Mesenchymal stem cell (in vitro differentiated cells and primary cell): Measurements from ENCODE around the gene WDR49.

Experiments used
- DNase-seq: peaks from one replicate; pipeline ENCODE4 v3.0.0-alpha.2; 2013
- H2AFZ ChIP-seq: one replicate; pipeline ENCODE4 v1.6.1; 2013; ENCODE audit warnings: low read depth, mild to moderate bottlenecking, control low read depth, inconsistent platforms, low read length, moderate library complexity
- H2AK5ac ChIP-seq: 2 replicates; pipeline ENCODE4 v1.6.1; 2013; ENCODE audit warnings: low read length, moderate library complexity, mild to moderate bottlenecking, inconsistent platforms; ENCODE audit not compliant: severe bottlenecking
- H2BK120ac ChIP-seq: one replicate; pipeline ENCODE4 v1.6.1; 2013; ENCODE audit warnings: low read depth, mild to moderate bottlenecking, inconsistent platforms, low read length, moderate library complexity
- H2BK12ac ChIP-seq, 2 experiments: one replicate each; pipeline ENCODE4 v1.6.1; 2013; ENCODE audit warnings: inconsistent platforms in 2 of 2, low read length in 2 of 2, mild to moderate bottlenecking in 2 of 2, moderate library complexity in 2 of 2, control low read depth in 1 of 2
- H2BK15ac ChIP-seq: one replicate; pipeline ENCODE4 v1.6.1; 2013; ENCODE audit warnings: mild to moderate bottlenecking, low read depth, inconsistent platforms; ENCODE audit not compliant: poor library complexity, severe bottlenecking
- H2BK5ac ChIP-seq: 2 replicates; pipeline ENCODE4 v1.6.1; 2013; ENCODE audit warnings: low read depth, mild to moderate bottlenecking, low read length, control low read depth, inconsistent platforms; ENCODE audit not compliant: poor library complexity, severe bottlenecking
- H3K14ac ChIP-seq, 2 experiments: one replicate each; pipeline ENCODE4 v1.6.1; 2013; ENCODE audit warnings: inconsistent platforms in 2 of 2, low read length in 2 of 2, control low read depth in 1 of 2, mild to moderate bottlenecking in 1 of 2, moderate library complexity in 1 of 2
- H3K18ac ChIP-seq, 2 experiments: one replicate each; pipeline ENCODE4 v1.6.1; 2013; ENCODE audit warnings: inconsistent platforms in 2 of 2, low read length in 2 of 2, control low read depth in 1 of 2, low read depth in 1 of 2, mild to moderate bottlenecking in 1 of 2
- H3K23ac ChIP-seq, 2 experiments: one replicate each; pipeline ENCODE4 v1.6.1; 2013; ENCODE audit warnings: inconsistent platforms in 2 of 2, low read length in 2 of 2, mild to moderate bottlenecking in 2 of 2, moderate library complexity in 2 of 2, control low read depth in 1 of 2
- H3K27ac ChIP-seq: 2 replicates; pipeline ENCODE4 v1.5.1; 2013; ENCODE audit warnings: mild to moderate bottlenecking, moderate library complexity, low read length, control low read depth, inconsistent platforms; ENCODE audit not compliant: poor library complexity, severe bottlenecking
- H3K27me3 ChIP-seq, 2 experiments: 2 replicates each; pipeline versions ENCODE4 v1.6.1 to v1.7.0; 2013; ENCODE audit warnings: low read length in 2 of 2, mild to moderate bottlenecking in 2 of 2, moderate library complexity in 2 of 2, control low read depth in 1 of 2, inconsistent platforms in 1 of 2; ENCODE audit not compliant: control insufficient read depth in 1 of 2, insufficient read depth in 1 of 2
- H3K36me3 ChIP-seq, 2 experiments: 2 replicates each; pipeline versions ENCODE4 v1.6.1 to v1.7.0; 2013; ENCODE audit warnings: low read length in 2 of 2, control low read depth in 1 of 2, inconsistent platforms in 1 of 2, low read depth in 1 of 2, mild to moderate bottlenecking in 1 of 2; ENCODE audit not compliant: insufficient read depth in 2 of 2, control insufficient read depth in 1 of 2
- H3K4ac ChIP-seq, 2 experiments: one replicate each; pipeline ENCODE4 v1.6.1; 2013; ENCODE audit warnings: inconsistent platforms in 2 of 2, low read length in 2 of 2, mild to moderate bottlenecking in 2 of 2, moderate library complexity in 2 of 2, control low read depth in 1 of 2, low read depth in 1 of 2
- H3K4me1 ChIP-seq: 2 replicates; pipeline ENCODE4 v1.6.1; 2013; ENCODE audit warnings: low read depth, low read length, control low read depth; ENCODE audit not compliant: control insufficient read depth, insufficient read depth
- H3K4me2 ChIP-seq: 2 replicates; pipeline ENCODE4 v1.6.1; 2013; ENCODE audit warnings: low read length, mild to moderate bottlenecking, inconsistent platforms; ENCODE audit not compliant: poor library complexity, severe bottlenecking
- H3K4me3 ChIP-seq, 2 experiments: 2 replicates each; pipeline versions ENCODE4 v1.5.1 to v1.7.0; 2013; ENCODE audit warnings: low read length in 2 of 2, mild to moderate bottlenecking in 2 of 2, control low read depth in 1 of 2, low read depth in 1 of 2; ENCODE audit not compliant: insufficient read depth in 1 of 2
- H3K79me1 ChIP-seq: replicated peaks from 2 replicates; pipeline ENCODE4 v1.6.1; 2013; ENCODE audit warnings: mild to moderate bottlenecking, control low read depth, low read length, inconsistent platforms; ENCODE audit not compliant: poor library complexity, severe bottlenecking
- H3K9ac ChIP-seq: 2 replicates; pipeline ENCODE4 v1.7.0; 2013; ENCODE audit warnings: mild to moderate bottlenecking, low read length, moderate library complexity
- H3K9me3 ChIP-seq: 2 replicates; pipeline ENCODE4 v1.7.0; 2013; ENCODE audit warnings: mild to moderate bottlenecking, low read length; ENCODE audit not compliant: control insufficient read depth
- H4K8ac ChIP-seq: one replicate; pipeline ENCODE4 v1.6.1; 2013; ENCODE audit warnings: inconsistent platforms, mild to moderate bottlenecking, low read length, moderate library complexity
- H4K91ac ChIP-seq: one replicate; pipeline ENCODE4 v1.6.1; 2013; ENCODE audit warnings: mild to moderate bottlenecking, low read length, inconsistent platforms
- WGBS: methylation state at CpG from one replicate; pipeline ENCODE4 v1.1.7; 2013; ENCODE audit warnings: mixed read lengths; 5-methylcytosine and 5-hydroxymethylcytosine counted together

Gene WDR49

GRCh38 chr3:167644611-167645010 lies 9.1 kb downstream of the WDR49 start:
- no peaks in the 10 kb centered on the region for H3K4me1 ChIP-seq
- no peak overlapping the region for H2BK15ac ChIP-seq
- H2BK120ac ChIP-seq, result no peak overlapping the region
- H3K4ac ChIP-seq, result no peak overlapping the region
- no peak overlapping the region for H2AFZ ChIP-seq
- H4K91ac ChIP-seq, result no peak overlapping the region
- H3K9me3 ChIP-seq, result peaks cover 23% of the 10 kb centered on the region
- no peak overlapping the region for H3K18ac ChIP-seq
- no peak overlapping the region for H3K4me3 ChIP-seq
- no peak overlapping the region for H4K8ac ChIP-seq
- no peaks in the 10 kb centered on the region for H3K36me3 ChIP-seq
- H3K79me1 ChIP-seq, result no peaks in the 10 kb centered on the region
- no peak overlapping the region for H3K14ac ChIP-seq
- H3K23ac ChIP-seq, result no peak overlapping the region
- no peak overlapping the region for H3K9ac ChIP-seq
- no peak overlapping the region for H3K4me2 ChIP-seq
- no peak overlapping the region for H2BK12ac ChIP-seq
- DNase-seq, result no peak
- no CpG with 5 or more reads among the region's 1 CpG for WGBS
- no peak overlapping the region for H2AK5ac ChIP-seq
- H2BK5ac ChIP-seq, result no peak overlapping the region
- no peak overlapping the region for H3K27ac ChIP-seq
- H3K27me3 ChIP-seq, result no peaks in the 10 kb centered on the region

GRCh38 chr3:167631471-167631870 lies 22.3 kb downstream of the WDR49 start:
- Histone ChIP-seq H2BK120ac (no peak overlapping the region), H3K14ac (no peak overlapping the region), H3K27ac (no peak overlapping the region), H3K4me3 (no peak overlapping the region), H2AFZ (no peak overlapping the region), H4K91ac (no peak overlapping the region), H2BK5ac (no peak overlapping the region), H3K4ac (no peak overlapping the region), H3K18ac (no peak overlapping the region), H3K23ac (no peak overlapping the region), H2BK12ac (no peak overlapping the region), H2BK15ac (no peak overlapping the region), H3K27me3 (no peaks in the 10 kb centered on the region), H3K4me2 (no peak overlapping the region), H3K9me3 (no peaks in the 10 kb centered on the region), H3K9ac (no peak overlapping the region), H3K4me1 (no peaks in the 10 kb centered on the region), H3K36me3 (no peaks in the 10 kb centered on the region), H2AK5ac (no peak overlapping the region), H3K79me1 (no peaks in the 10 kb centered on the region), H4K8ac (no peak overlapping the region)
- no peak for DNase-seq
- WGBS, result 88% methylated on average over 4 of the region's 5 CpGs

GRCh38 chr3:167626490-167626889 lies 27.3 kb downstream of the WDR49 start:
- Histone ChIP-seq H3K27me3 (no peaks in the 10 kb centered on the region), H3K9me3 (no peaks in the 10 kb centered on the region), H3K27ac (no peak overlapping the region), H3K79me1 (no peaks in the 10 kb centered on the region), H2BK15ac (no peak overlapping the region), H4K91ac (no peak overlapping the region), H2BK5ac (no peak overlapping the region), H3K4me2 (no peak overlapping the region), H3K4me1 (no peaks in the 10 kb centered on the region), H2AFZ (no peak overlapping the region), H3K23ac (no peak overlapping the region), H3K18ac (no peak overlapping the region), H3K4me3 (no peak overlapping the region), H3K14ac (no peak overlapping the region), H3K9ac (no peak overlapping the region), H3K36me3 (no peaks in the 10 kb centered on the region), H3K4ac (no peak overlapping the region), H4K8ac (no peak overlapping the region), H2AK5ac (no peak overlapping the region), H2BK120ac (no peak overlapping the region), H2BK12ac (no peak overlapping the region)
- DNase-seq, result no peak

GRCh38 chr3:167615030-167615429 lies 38.7 kb downstream of the WDR49 start:
- no peak overlapping the region for H2AFZ ChIP-seq
- no peak overlapping the region for H2BK5ac ChIP-seq
- no peaks in the 10 kb centered on the region for H3K27me3 ChIP-seq
- DNase-seq, result no peak
- WGBS, result 100% methylated on average over 1 of the region's 3 CpGs
- no peak overlapping the region for H3K14ac ChIP-seq
- no peak overlapping the region for H4K91ac ChIP-seq
- no peak overlapping the region for H3K4me2 ChIP-seq
- no peaks in the 10 kb centered on the region for H3K9me3 ChIP-seq
- no peak overlapping the region for H2AK5ac ChIP-seq
- H3K27ac ChIP-seq, result no peak overlapping the region
- no peak overlapping the region for H2BK12ac ChIP-seq
- no peaks in the 10 kb centered on the region for H3K4me1 ChIP-seq
- no peak overlapping the region for H2BK120ac ChIP-seq
- no peak overlapping the region for H2BK15ac ChIP-seq
- no peak overlapping the region for H3K18ac ChIP-seq
- H3K79me1 ChIP-seq, result no peaks in the 10 kb centered on the region
- no peak overlapping the region for H3K4ac ChIP-seq
- H4K8ac ChIP-seq, result no peak overlapping the region
- no peak overlapping the region for H3K4me3 ChIP-seq
- H3K36me3 ChIP-seq, result no peaks in the 10 kb centered on the region
- H3K9ac ChIP-seq, result no peak overlapping the region
- no peak overlapping the region for H3K23ac ChIP-seq
